ENCODE measurements around the gene POC1A. TPM values are rescaled to one million over a fixed set of nuclear protein-coding genes. Genes with fewer than 3 reads are reported as not detected.
A peak's percentile ranks its signal among the peaks of the same experiment; 100 is the strongest.

The POC1A gene
- polyA plus RNA-seq, 1 donor, result 5.9 TPM

DNA sequence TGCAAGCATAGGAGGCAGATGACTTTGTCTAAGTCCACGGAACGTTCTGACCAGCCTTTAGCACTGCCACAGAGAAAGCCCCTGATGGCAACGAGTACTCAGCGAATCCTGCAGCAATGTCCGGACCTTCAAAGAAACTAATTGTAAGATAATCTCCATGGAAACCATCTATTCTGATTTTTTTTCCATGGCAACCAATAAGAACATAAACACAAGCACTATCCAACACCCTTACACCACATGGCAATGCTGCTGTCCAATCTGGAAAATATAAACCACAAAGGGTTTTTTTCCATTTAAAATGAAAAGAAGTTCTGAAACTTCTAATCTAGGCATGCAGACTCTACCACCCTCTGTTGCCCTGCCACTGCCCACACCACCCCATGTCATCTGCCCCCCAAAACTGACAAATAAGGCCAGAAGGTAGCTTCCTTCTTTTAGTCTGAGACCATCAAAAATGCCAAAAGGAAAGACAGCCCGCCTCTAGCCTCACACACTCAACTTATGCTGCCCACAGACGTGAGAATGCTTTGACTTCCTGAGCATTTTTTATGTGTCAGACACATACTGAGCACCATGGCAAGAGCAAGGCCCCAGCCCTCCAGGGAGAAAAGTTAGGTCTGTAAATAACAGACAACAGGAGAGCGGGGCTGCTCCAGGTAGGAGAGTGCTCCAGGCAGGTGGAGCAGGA, 44.5 kb downstream of the POC1A start:
- no CpG with 5 or more reads among the region's 8 CpGs for WGBS (ENCODE audit: insufficient coverage, low lambda C conversion rate)

DNA sequence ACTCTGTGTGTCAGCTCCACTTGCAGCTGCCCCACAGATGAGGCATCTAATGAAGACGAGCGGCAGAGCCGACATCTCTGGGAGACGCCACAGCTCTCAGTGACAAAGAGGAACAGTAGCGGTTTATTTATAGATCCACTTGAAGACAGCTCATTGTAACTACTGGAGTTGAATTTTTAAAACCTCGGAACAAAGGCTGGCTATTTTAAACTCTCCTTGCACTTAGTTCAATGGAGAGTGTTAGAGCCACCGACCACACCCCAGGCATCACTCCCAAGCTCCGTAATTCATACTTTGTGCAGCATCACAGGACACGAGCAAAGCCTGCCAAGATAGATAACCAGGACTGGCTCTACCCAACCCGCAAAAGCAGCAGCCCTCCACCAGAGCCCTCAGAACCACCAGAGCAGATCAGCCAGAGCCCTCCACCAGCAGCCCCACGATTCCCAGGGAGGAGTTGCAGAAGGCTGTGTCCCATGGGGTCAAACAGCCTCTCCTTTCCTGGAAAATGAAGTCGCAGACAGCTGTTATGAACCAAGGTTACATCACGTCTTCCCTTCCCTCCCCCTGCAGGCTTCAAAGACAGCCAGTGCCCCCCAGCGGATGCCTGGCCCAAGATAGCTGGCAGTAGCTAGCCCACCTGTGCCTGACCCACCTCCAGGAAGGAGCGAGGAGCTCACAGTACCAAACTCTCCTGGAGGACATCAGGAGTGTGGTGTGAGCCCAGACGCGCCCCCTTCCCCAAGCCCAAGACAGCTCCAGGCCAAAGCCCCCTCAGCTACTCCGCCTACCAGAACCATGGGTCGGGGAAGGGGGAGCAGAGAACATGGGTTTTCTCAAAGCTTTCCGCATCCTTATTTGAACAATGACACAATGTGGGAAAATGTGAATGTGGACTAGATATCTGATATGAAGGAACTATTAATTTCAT, 45.7 kb downstream of the POC1A start:
- no peaks in the 10 kb centered on the region for H3K9me3 ChIP-seq (ENCODE audit: control insufficient read depth, low read depth, low read length)
- H3K27me3 ChIP-seq (ENCODE audit: control insufficient read depth, insufficient read depth, low read length), result no peaks in the 10 kb centered on the region
- peaks cover 18% of the 10 kb centered on the region for H3K4me1 ChIP-seq (ENCODE audit: control insufficient read depth, insufficient read depth, low read length)
- DNase-seq, result no peak
- H3K36me3 ChIP-seq (ENCODE audit: control insufficient read depth, insufficient read depth, low read length), result no peaks in the 10 kb centered on the region
- H3K27ac ChIP-seq (ENCODE audit: low read length), result no peak overlapping the region
- WGBS (ENCODE audit: insufficient coverage, low lambda C conversion rate), result no CpG with 5 or more reads among the region's 20 CpGs
- H3K4me3 ChIP-seq (ENCODE audit: low read length), result no peak overlapping the region

More for the DNA sequence above, 44.5 kb downstream of the POC1A start:
- H3K27ac ChIP-seq (ENCODE audit: low read length), result no peak overlapping the region
- peaks cover 14% of the 10 kb centered on the region for H3K4me1 ChIP-seq (ENCODE audit: control insufficient read depth, insufficient read depth, low read length)
- H3K36me3 ChIP-seq (ENCODE audit: control insufficient read depth, insufficient read depth, low read length), result peaks cover under 1% of the 10 kb centered on the region
- no peaks in the 10 kb centered on the region for H3K27me3 ChIP-seq (ENCODE audit: control insufficient read depth, insufficient read depth, low read length)
- no peaks in the 10 kb centered on the region for H3K9me3 ChIP-seq (ENCODE audit: control insufficient read depth, low read depth, low read length)
- no peak overlapping the region for H3K4me3 ChIP-seq (ENCODE audit: low read length)
- DNase-seq, result no peak

DNA sequence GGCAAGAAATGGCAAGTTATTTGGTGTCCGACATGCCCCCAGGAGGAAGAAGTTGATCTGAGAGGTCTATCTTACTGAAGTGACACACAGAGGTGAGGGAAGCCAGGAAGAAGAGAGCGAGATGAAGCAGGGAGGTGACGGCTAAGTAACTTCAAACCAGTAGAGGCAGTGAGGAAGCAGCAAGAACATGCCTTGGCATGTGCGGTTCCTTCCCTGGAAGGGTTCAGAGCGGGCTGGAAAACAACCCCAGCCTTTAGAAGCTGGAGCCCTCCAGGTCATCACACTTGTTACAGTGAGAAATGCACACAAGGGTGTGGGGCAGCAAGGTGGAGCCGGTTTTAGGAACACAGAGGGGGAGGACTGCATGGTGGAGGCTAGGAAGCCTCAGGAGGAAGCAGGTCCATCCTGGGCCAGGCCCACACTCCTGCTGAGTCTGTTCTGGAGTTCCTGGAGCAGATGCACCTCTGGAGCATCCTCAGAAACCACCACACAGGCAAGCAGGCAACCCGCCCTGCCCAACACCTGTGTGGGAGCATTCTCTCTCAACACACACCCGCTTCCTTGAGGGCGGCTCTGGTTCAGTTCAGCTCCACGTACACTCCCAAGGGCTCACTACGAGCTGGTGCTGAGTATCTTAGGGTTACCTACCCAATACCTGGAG, 47.1 kb downstream of the POC1A start:
- 100% methylated on average over 3 of the region's 11 CpGs for WGBS (ENCODE audit: insufficient coverage, low lambda C conversion rate)
- H3K27me3 ChIP-seq (ENCODE audit: control insufficient read depth, insufficient read depth, low read length), result no peaks in the 10 kb centered on the region
- no peak overlapping the region for H3K27ac ChIP-seq (ENCODE audit: low read length)
- peaks cover 18% of the 10 kb centered on the region for H3K4me1 ChIP-seq (ENCODE audit: control insufficient read depth, insufficient read depth, low read length)
- H3K9me3 ChIP-seq (ENCODE audit: control insufficient read depth, low read depth, low read length), result no peaks in the 10 kb centered on the region
- H3K36me3 ChIP-seq (ENCODE audit: control insufficient read depth, insufficient read depth, low read length), result no peaks in the 10 kb centered on the region
- no peak overlapping the region for H3K4me3 ChIP-seq (ENCODE audit: low read length)
- DNase-seq, result no peak

DNA sequence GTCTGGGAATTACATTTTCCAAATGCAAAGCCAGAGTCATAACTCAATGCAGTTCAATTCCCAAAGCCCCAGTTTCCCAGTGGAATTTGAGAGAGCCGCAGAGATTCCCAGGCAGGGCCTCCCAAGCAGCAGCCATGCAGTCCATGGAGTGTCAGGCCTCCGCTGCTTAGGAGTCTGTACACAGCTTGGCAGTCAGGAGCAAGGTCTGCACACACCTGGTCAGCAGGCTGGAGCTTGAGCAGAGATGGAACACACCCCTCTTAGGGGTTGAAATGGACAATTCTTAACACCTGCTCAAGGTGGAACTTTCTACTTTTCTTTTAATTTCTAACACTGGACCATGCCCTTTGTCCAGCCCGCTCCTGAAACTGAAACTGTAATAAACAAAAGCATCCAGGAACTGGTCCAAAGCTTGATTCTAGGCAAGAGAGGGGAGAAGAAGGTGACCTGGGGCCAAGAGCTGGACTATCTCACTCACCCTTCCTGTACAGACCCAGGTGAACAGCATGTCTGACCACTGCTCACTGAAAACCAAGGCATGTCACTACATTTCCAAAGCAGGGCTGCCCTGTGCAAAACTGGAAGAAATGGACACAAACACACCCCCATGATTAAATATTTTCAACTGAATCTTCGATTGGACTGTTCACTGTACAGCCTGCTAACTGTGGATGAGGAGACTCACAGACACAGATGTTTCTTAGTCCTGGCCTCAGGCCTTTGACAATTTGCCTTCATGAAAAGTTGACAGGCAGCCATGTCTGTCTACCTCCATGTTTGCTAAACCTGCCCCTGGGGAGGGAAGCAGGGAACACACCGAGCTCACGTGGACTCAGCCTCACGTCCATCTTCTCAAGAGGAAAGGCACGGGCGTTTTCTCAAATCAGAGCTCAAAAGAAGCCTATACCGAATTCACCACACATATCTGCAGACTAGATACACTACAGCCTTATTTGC, 49.3 kb downstream of the POC1A start:
- peak; percentile 48 to 81 for DNase-seq
- no peak overlapping the region for H3K4me3 ChIP-seq (ENCODE audit: low read length)
- peak overlapping the region; percentile 58 for H3K27ac ChIP-seq (ENCODE audit: low read length)
- no CpG with 5 or more reads among the region's 10 CpGs for WGBS (ENCODE audit: insufficient coverage, low lambda C conversion rate)
- H3K9me3 ChIP-seq (ENCODE audit: control insufficient read depth, low read depth, low read length), result no peaks in the 10 kb centered on the region
- peaks cover 15% of the 10 kb centered on the region for H3K4me1 ChIP-seq (ENCODE audit: control insufficient read depth, insufficient read depth, low read length)
- no peaks in the 10 kb centered on the region for H3K27me3 ChIP-seq (ENCODE audit: control insufficient read depth, insufficient read depth, low read length)
- H3K36me3 ChIP-seq (ENCODE audit: control insufficient read depth, insufficient read depth, low read length), result no peaks in the 10 kb centered on the region

DNA sequence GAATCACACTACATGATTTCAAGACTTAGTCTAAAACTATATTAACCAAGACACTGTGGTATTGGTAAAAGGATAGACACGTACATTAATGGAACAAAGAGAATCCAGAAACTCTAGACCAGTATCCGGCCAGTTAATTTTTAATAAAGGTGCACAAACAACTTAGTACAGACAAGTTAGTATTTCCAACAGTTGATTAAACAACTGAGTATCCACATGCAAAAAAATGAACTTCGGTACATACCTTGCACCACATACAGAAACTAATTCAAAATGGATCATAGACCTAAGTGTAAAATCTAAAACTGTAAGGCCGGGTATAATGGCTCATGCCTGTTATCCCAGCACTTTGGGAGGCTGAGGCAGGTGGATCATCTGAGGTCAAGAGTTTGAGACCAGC, 51.3 kb downstream of the POC1A start:
- DNase-seq, result no peak
- WGBS (ENCODE audit: insufficient coverage, low lambda C conversion rate), result no CpG with 5 or more reads among the region's 4 CpGs
- Histone ChIP-seq H3K27me3 (ENCODE audit: control insufficient read depth, insufficient read depth, low read length) (no peaks in the 10 kb centered on the region), H3K36me3 (ENCODE audit: control insufficient read depth, insufficient read depth, low read length) (no peaks in the 10 kb centered on the region), H3K27ac (ENCODE audit: low read length) (no peak overlapping the region), H3K9me3 (ENCODE audit: control insufficient read depth, low read depth, low read length) (no peaks in the 10 kb centered on the region), H3K4me1 (ENCODE audit: control insufficient read depth, insufficient read depth, low read length) (peaks cover 8% of the 10 kb centered on the region), H3K4me3 (ENCODE audit: low read length) (no peak overlapping the region)

DNA sequence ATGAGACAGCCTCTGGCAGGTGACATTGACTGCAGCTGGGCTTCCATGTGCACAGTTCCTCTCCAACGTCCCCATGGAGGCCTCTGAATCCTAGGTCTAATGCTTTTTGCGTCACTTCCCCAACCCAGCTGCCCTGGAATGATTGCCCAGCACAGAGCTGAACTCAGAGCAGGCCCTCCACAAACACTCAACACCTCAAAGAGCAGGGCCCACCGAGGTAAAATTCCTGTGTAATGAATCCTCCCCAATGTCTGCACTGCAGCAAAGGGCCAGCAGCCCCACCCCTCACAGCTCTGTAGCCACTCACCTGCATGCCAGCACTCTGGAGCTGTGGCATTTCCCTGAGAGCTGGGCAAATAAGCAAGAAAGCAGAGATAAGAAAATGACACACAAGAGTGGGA, 55.2 kb downstream of the POC1A start:
- Histone ChIP-seq H3K27ac (ENCODE audit: low read length) (no peak overlapping the region), H3K36me3 (ENCODE audit: control insufficient read depth, insufficient read depth, low read length) (peaks cover 4% of the 10 kb centered on the region), H3K9me3 (ENCODE audit: control insufficient read depth, low read depth, low read length) (no peaks in the 10 kb centered on the region), H3K4me1 (ENCODE audit: control insufficient read depth, insufficient read depth, low read length) (no peaks in the 10 kb centered on the region), H3K4me3 (ENCODE audit: low read length) (no peak overlapping the region), H3K27me3 (ENCODE audit: control insufficient read depth, insufficient read depth, low read length) (no peaks in the 10 kb centered on the region)
- no CpG with 5 or more reads among the region's 3 CpGs for WGBS (ENCODE audit: insufficient coverage, low lambda C conversion rate)
- DNase-seq, result no peak

DNA sequence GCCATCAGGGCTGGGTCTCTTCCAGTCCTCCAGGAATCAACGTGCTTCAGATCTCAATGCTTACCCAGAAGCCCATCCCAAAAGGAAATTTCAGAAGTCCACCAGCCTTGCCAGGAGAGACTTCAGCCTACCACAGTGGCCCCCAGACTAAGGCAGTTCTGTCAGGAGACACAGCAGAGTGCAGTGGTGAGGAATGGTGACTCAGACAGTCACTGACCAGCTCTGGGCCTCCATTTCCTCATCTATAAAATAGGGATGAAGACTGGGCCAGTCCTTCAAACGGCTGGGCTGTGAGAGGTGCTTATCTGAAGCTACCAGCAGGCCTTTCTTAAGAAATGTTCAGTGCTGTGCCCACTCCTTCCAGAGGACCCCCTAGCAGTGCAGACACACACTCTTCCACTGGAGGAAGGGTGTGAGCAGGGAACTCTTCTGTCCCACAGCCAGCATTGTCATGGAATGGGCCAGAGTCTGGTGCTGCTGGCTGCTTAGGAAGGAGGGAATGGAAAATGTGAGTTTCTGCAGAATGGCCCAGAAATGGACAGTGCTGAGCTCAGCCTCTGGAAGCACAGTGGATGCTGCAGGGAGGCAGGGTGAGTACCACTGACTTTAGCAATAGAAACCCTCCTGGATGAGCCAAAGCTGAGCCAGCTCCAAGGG, 56.2 kb downstream of the POC1A start:
- no peak overlapping the region for H3K27ac ChIP-seq (ENCODE audit: low read length)
- H3K9me3 ChIP-seq (ENCODE audit: control insufficient read depth, low read depth, low read length), result no peaks in the 10 kb centered on the region
- H3K36me3 ChIP-seq (ENCODE audit: control insufficient read depth, insufficient read depth, low read length), result peaks cover 4% of the 10 kb centered on the region
- no peak overlapping the region for H3K4me3 ChIP-seq (ENCODE audit: low read length)
- WGBS (ENCODE audit: insufficient coverage, low lambda C conversion rate), result no CpG with 5 or more reads among the region's 2 CpGs
- DNase-seq, result no peak
- no peaks in the 10 kb centered on the region for H3K4me1 ChIP-seq (ENCODE audit: control insufficient read depth, insufficient read depth, low read length)
- H3K27me3 ChIP-seq (ENCODE audit: control insufficient read depth, insufficient read depth, low read length), result no peaks in the 10 kb centered on the region

DNA sequence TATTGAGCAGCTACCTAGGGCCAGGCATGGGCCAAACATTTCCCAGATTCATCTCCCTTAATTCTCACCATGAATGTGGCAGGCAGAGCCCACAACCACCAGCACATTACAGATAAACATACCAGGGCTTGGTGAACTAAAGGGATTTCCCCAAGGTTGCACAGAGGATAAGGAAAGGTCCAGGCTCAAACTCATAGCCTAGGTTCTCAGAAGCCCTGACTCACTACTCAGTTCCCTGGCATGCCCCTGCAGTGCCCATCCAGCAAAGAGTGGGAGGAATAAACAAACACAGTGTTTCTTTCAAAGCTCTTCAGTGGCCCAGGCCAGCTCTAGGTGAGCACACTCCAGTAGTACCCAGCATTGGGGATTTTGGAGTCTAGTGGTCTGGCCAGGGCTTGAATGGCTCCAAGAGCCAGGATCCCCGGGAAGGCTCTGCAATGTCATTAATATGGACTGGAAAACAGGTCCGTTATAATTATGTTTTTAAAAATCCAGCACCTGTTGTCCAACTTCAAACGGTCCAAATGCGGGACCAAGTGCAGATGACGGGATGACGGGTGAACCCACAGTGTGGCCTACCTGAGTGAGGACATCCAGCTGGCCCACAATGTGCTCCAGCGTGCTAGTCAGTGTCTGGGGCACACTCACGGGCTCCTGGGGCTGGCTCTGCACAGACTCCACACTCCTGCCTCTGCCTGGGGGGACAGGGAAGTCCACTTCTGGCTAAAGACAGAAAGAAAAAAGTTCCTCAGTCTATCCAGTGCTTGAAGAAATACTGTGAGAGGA, 58.0 kb downstream of the POC1A start:
- Histone ChIP-seq H3K4me3 (ENCODE audit: low read length) (no peak overlapping the region), H3K36me3 (ENCODE audit: control insufficient read depth, insufficient read depth, low read length) (peaks cover 4% of the 10 kb centered on the region), H3K4me1 (ENCODE audit: control insufficient read depth, insufficient read depth, low read length) (peaks cover under 1% of the 10 kb centered on the region), H3K9me3 (ENCODE audit: control insufficient read depth, low read depth, low read length) (no peaks in the 10 kb centered on the region), H3K27ac (ENCODE audit: low read length) (no peak overlapping the region), H3K27me3 (ENCODE audit: control insufficient read depth, insufficient read depth, low read length) (no peaks in the 10 kb centered on the region)
- no CpG with 5 or more reads among the region's 8 CpGs for WGBS (ENCODE audit: insufficient coverage, low lambda C conversion rate)
- DNase-seq, result no peak

All from large intestine (tissue), 3 donors.